HG02623 (cell line): ENCODE results near the gene FDX1.

Experiments
- ATAC-seq: cut with Tn5 transposase; IDR thresholded peaks from one replicate; pipeline ENCODE4 v1.9.1; 2021; ENCODE audit warnings: moderate library complexity; ENCODE audit not compliant: unreplicated experiment

Gene FDX1

DNA sequence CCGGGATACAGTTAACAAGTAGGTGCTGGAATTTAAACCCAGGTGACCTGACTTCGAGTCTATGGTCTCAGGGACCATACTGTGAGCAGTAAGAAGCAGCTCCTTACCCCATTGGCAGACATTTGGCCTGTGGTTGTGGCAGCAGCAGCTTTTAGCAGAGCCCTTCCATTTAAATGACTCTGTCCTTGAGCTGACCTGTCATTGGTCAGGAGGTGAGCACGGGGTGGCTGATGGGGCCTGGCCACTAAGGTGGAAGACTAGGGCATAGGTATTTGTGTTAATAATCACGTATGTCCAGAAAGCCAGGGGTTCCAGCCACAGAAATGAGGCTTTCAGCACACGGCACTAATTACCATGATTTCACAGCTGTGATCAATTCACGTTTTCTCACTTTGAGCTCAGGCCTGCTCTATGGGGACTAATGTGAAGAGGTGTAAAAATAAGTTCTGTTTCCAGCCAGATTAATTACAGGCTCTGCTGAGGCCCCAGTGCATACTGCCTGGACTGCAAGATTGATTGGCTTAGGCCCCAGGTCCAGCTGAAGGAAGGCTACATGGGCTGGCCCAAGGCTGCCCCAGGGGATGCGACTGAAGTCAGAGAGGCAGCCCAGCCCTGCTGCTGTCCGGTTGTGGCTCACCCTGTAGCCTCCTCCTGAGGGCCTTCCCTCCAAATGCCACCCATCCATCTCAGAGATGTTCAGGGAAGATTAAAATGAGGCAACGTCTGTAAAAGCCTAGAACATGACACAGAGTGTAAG is 76.0 kb downstream of the FDX1 start:
- no peak for ATAC-seq

- ATAC-seq = no peak
These were observed 77.6 kb downstream of the FDX1 start for GRCh38 chr11:110507328-110507727.

DNA sequence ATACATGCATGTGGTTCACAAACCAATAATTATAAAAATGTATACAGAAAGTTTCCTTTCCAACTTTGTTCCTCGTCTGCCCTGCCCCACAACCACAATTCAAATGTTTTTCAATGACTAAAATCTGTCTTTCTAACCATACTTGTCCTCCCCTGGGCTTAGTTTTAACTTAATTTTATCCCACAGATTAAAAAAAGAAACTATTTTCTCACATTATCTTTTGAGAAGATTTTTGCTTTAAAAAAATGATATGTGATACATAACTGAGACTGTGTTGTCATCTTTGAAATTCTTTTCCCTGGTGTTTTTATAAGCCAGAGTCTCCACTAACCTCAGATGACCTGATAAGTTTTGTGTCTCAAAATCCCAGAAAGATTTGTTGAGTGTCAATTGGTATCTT is 79.0 kb downstream of the FDX1 start:
- ATAC-seq = no peak

DNA sequence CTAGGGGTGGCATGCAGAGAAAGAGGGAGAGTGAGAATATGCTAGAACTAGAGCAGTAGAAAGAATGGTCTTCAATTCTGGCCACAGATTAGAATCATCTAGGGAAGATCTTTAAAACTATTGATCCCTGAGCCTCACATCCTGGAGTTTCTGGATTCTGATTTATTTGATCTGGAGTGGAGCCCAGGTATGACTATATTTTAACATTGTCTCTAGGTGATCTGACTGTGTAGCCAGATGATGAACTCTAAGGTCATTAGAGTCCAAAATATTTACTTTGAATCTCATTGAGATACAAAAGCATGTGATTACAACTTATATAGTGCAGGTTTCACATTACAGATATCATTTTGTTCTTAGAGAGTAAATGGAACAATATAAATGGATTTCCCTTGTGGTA is 79.7 kb downstream of the FDX1 start:
- no peak for ATAC-seq

DNA sequence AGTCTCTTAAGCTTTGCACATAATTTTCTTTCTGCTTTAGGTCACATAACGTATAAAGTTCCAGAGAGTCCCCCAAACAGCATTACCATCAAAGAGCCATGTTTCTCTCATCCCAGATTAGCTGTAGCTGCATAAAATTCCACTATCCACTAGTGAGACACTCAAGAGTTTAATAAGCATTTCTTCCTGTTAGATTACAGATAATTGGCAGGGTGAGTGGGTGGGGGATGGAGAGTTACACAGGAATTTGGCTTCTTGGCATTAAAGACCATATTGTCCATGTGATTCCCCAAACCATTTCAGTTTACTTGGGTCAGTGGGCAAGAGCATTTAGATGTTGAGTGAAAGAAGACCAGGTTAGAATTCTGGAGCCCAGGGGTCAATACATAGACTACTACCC is 82.3 kb downstream of the FDX1 start:
- ATAC-seq = no peak

DNA sequence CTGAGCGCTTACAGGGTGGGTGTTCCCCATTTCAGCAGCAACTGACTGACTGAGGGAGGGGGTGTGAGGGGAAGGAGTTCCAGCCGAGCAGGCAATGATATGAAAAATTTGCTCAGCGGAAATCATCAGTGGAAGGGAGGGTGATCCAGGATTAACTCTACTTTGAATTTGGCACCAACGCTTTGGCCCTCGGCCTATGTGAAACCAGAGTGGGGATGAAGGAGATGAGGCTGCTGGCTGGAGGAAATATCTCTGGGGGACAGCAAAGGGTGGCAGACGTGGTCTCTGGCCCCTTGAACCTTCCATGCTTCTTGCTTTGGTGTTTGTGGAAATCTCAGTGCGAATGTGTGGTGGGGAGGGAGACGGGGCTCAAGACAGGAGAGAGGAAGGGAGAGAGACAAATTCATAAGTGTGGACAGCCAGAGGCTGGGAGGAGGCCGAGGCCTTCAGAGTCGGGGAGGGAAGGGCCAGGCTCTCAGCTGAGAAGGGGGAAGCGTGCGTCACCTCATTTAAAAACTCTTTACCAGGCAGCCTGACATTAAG is 83.6 kb downstream of the FDX1 start:
- no peak for ATAC-seq

DNA sequence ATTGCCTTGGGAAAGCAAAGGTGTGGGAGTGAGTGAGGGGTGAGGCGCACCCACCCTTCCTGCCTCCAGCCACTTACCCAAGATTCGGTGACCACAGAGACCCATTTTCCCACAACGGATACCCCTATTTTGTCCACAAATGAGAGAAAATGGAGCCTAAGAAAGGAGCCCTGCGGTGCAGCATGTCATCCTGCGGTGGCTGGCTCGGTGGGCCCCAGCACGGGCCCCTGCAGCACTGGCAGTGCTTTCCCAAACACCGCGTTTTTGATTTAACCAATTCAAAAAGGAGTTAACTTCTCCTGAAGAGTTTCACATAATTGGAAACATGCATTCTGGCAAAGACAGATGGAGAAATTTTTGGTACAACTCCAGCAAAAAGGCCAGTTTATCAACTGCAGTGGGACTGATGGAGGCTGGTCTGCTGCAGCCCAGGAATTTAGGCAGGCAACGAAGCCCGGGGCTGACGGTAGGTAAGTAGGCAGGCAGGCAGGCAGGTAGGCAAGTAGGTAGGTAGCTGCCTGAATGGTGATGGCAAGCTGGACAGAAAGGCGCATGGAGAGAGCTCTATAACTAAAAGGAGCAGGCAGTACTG is 84.2 kb downstream of the FDX1 start:
- no peak for ATAC-seq
